Neutrophil (primary cell): ENCODE measurements around the gene ENAH.

Experiments used
- H3K27ac ChIP-seq: fragments of 200-600 bp; sonication (generic); 2 replicates; pipeline ENCODE4 v1.5.1; 2016; ENCODE audit warnings: mild to moderate bottlenecking, moderate library complexity
- H3K27me3 ChIP-seq: fragments of 200-600 bp; sonication (generic); 2 replicates; pipeline ENCODE4 v1.6.0; 2016; ENCODE audit warnings: mild to moderate bottlenecking
- H3K36me3 ChIP-seq: fragments of 200-600 bp; sonication (generic); 2 replicates; pipeline ENCODE4 v1.5.1; 2017
- H3K4me1 ChIP-seq, 2 experiments: fragments of 200-600 bp in 1 of 2; sonication (generic) in 1 of 2; 1 replicate in 1 of 2; 2 replicates in 1 of 2; pipeline versions ENCODE4 v1.5.1 to v1.6.1; 2013 to 2016; ENCODE audit warnings: low read depth in 1 of 2, low read length in 1 of 2, mild to moderate bottlenecking in 1 of 2, moderate library complexity in 1 of 2; ENCODE audit not compliant: control insufficient read depth in 1 of 2, insufficient read depth in 1 of 2
- H3K4me3 ChIP-seq, 2 experiments: fragments of 200-600 bp in 1 of 2; sonication (generic) in 1 of 2; 1 replicate in 1 of 2; 2 replicates in 1 of 2; pipeline ENCODE4 v1.5.1; 2013 to 2016; ENCODE audit warnings: low read depth in 1 of 2, low read length in 1 of 2, mild to moderate bottlenecking in 1 of 2, moderate library complexity in 1 of 2
- H3K9me3 ChIP-seq: fragments of 200-600 bp; sonication (generic); 2 replicates; pipeline ENCODE4 v1.5.1; 2016
- CTCF ChIP-seq: fragments of 200-600 bp; sonication (generic); IDR thresholded peaks from 2 replicates; pipeline ENCODE4 v1.5.1; 2016; ENCODE audit warnings: antibody characterized with exemption

ENAH gene

DNA sequence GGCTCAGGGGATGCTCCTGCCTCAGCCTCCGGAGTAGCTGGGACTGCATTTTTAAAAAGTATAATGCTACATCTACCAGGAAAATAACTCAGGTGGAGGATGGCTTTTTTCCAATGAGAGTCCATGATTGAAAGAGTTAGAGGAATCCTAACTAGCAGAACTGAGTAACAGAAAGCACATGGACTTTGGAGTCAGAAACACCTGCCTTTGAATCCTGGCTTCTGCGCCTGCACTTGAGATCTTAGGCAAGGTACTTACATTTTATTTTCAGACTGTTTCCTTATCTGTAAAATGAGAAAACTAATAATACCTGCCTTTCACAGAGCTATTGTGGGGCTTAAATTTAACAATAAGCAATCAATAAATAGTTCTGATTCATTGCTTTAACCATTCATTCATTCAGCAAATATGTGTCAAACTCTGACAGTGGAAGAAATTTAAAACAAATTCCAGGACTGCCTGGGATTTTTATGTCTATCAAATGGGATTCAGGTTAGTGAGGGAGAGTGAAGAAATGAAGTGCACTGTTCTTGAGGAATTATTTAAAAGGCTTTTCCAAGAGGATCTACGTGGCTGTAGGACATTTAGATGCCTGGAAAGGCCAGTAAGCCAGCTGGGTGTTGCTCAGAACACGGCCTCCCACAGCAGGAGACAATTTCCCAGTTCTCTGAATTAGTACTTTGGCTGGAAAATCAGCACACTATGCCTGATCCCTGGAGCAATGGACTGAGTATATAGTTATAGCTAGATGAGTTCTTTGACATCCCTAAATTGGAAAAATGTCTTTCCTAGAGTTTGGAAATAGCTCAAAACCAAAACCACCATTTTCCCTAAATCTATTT is 212.3 kb downstream of the ENAH start:
- Histone ChIP-seq H3K27me3 (no peaks in the 10 kb centered on the region), H3K9me3 (no peaks in the 10 kb centered on the region), H3K36me3 (no peaks in the 10 kb centered on the region), H3K4me1 (peaks cover 38 to 41% of the 10 kb centered on the region in 2 experiments), H3K27ac (no peak overlapping the region), H3K4me3 (no peak overlapping the region)
- TF ChIP-seq CTCF, result no peak

DNA sequence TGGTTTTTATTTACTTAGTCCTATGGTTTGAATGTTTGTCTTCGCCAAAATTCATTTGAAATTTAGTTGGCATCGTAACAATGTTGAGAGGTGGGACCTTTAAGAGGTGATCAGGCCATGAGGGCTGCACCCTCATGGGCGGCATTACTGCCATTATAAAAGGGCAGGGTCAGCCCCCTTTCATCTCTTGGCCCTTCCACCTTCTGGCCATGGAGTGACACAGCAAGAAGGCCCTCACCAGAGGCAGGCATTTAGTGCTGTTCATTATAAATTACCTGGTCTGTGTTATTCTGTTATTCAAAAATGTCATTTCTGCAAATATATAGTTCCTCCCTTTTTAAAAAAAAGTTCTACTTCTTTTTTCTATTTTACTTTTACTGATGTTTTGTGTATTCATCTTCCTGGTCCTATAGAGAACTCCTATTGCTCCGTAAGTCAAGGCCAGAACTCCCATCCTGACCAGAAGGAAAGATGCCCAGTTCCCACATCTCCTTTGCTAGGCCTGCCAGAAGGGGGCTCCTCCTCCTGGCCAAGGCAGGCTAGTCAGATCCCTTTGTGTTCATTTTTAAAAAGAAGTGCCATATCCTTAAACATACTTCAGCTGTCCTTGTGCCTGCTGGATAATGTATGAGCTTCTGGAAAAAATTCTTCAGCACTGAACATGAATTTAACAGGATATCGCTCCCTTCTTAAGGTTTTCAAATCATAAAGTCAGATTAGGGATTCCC is 215.0 kb downstream of the ENAH start:
- Histone ChIP-seq H3K27ac (no peak overlapping the region), H3K4me3 (no peak overlapping the region), H3K27me3 (no peaks in the 10 kb centered on the region), H3K9me3 (no peaks in the 10 kb centered on the region), H3K36me3 (no peaks in the 10 kb centered on the region), H3K4me1 (peaks cover 11 to 16% of the 10 kb centered on the region in 2 experiments)
- TF ChIP-seq CTCF, result no peak
